Measurements from ENCODE around the gene RAPGEF5. TPM values are rescaled to one million over a fixed set of nuclear protein-coding genes. Genes with fewer than 3 reads are reported as not detected.
A peak's percentile ranks its signal among the peaks of the same experiment; 100 is the strongest.

Gene RAPGEF5
- total and polyA plus RNA-seq, 10 donors = 10.2 to 335 (median 184) TPM

GRCh38 chr7:22351329-22351692 lies 5.6 kb downstream of the RAPGEF5 start:
- TF ChIP-seq CTCF (IDR thresholded peaks at IDR 0.05 in 8 of 11, conservative IDR thresholded peaks at IDR 0.05 in 3 of 11) (no peak), POLR2A (IDR thresholded peaks at IDR 0.05) (no peak), POLR2AphosphoS5 (IDR thresholded peaks at IDR 0.05) (no peak)
- DNase-seq = no peak
- intact Hi-C loops (cut with DNase I; ENCODE audit: low total_unique reads) = loop anchor here (10.0 kb wide), 1 partner anchor 93 kb away; no protein-coding TSS in a partner anchor

GRCh38 chr7:22350466-22351328 lies 6.3 kb downstream of the RAPGEF5 start:
- intact Hi-C loops (cut with DNase I; ENCODE audit: low total_unique reads) = loop anchor here (10.0 kb wide), 1 partner anchor 94 kb away; no protein-coding TSS in a partner anchor
- Histone ChIP-seq H3K36me3 (no peaks in the 10 kb centered on the region), H3K9me3 (peaks cover 0 to 24% (median 16%) of the 10 kb centered on the region in 8 donors), H3K4me1 (peaks cover 0 to 7% (median 0%) of the 10 kb centered on the region in 6 donors), H3K27ac (peak overlapping the region in 7 of 8 donors; percentile 17 to 69 (median 48)), H3K27me3 (replicated peaks in 1 of 7) (peaks cover 0 to 10% (median 0%) of the 10 kb centered on the region in 7 donors), H3K4me3 (no peak overlapping the region)
- DNase-seq = no peak
- peak in 1 of 3 donors; percentile 53 for TF ChIP-seq POLR2AphosphoS5 (IDR thresholded peaks at IDR 0.05)
- no peak for TF ChIP-seq POLR2A (IDR thresholded peaks at IDR 0.05)
- 35 to 61% (median 56%) methylated on average over 2 of the region's 2 CpGs for WGBS, 5 donors

More at GRCh38 chr7:22351329-22351692, 5.6 kb downstream of the RAPGEF5 start:
- H3K9me3 ChIP-seq = peaks cover 0 to 24% (median 16%) of the 10 kb centered on the region in 8 donors
- no peak overlapping the region for H3K4me3 ChIP-seq
- WGBS, 5 donors = 52 to 62% (median 56%) methylated on average over 2 of the region's 2 CpGs
- peaks cover 0 to 13% (median 2%) of the 10 kb centered on the region in 6 donors for H3K4me1 ChIP-seq
- peak overlapping the region in 7 of 8 donors; percentile 17 to 69 (median 48) for H3K27ac ChIP-seq
- no peaks in the 10 kb centered on the region for H3K36me3 ChIP-seq
- H3K27me3 ChIP-seq (replicated peaks in 1 of 7) = peaks cover 0 to 16% (median 3%) of the 10 kb centered on the region in 7 donors

GRCh38 chr7:22348379-22348778 lies 8.6 kb downstream of the RAPGEF5 start:
- Histone ChIP-seq H3K27me3 (replicated peaks in 1 of 7) (no peaks in the 10 kb centered on the region), H3K4me3 (no peak overlapping the region), H3K9me3 (peaks cover 0 to 10% (median 7%) of the 10 kb centered on the region in 8 donors), H3K36me3 (no peaks in the 10 kb centered on the region), H3K4me1 (peaks cover 0 to 3% (median 0%) of the 10 kb centered on the region in 6 donors), H3K27ac (peak overlapping the region in 1 of 8 donors; percentile 31)
- intact Hi-C loops (cut with DNase I; ENCODE audit: low total_unique reads) = no loop called here
- no peak for DNase-seq
- no peak for TF ChIP-seq CTCF (IDR thresholded peaks at IDR 0.05 in 8 of 11, conservative IDR thresholded peaks at IDR 0.05 in 3 of 11)
- TF ChIP-seq POLR2A (IDR thresholded peaks at IDR 0.05) = no peak
- TF ChIP-seq POLR2AphosphoS5 (IDR thresholded peaks at IDR 0.05) = no peak

GRCh38 chr7:22346383-22347107 lies 10.4 kb downstream of the RAPGEF5 start:
- H3K27me3 ChIP-seq (replicated peaks in 1 of 7) = no peaks in the 10 kb centered on the region
- H3K36me3 ChIP-seq = no peaks in the 10 kb centered on the region
- intact Hi-C loops (cut with DNase I; ENCODE audit: low total_unique reads) = no loop called here
- H3K4me1 ChIP-seq = peaks cover 0 to 3% (median 0%) of the 10 kb centered on the region in 6 donors
- TF ChIP-seq POLR2AphosphoS5 (IDR thresholded peaks at IDR 0.05) = no peak
- no peak for TF ChIP-seq CTCF (IDR thresholded peaks at IDR 0.05 in 8 of 11, conservative IDR thresholded peaks at IDR 0.05 in 3 of 11)
- no peak for TF ChIP-seq POLR2A (IDR thresholded peaks at IDR 0.05)
- no peaks in the 10 kb centered on the region for H3K9me3 ChIP-seq
- no peak overlapping the region for H3K4me3 ChIP-seq
- WGBS, 5 donors = 50 to 62% (median 58%) methylated on average over 2 of the region's 2 CpGs
- no peak overlapping the region for H3K27ac ChIP-seq
- DNase-seq = no peak
